Measurements from ENCODE around the gene MAP1LC3B.

MAP1LC3B gene

GRCh38 chr16:87424266-87424665 is 32.1 kb downstream of the MAP1LC3B start:
- CTCF ChIA-PET: interaction anchor here (2.1 to 3.1 kb wide), 2 partner anchors 8 to 212 kb away, joined by 5 to 13 read pairs; no protein-coding TSS in a partner anchor
- no peak overlapping the region for H3K27ac ChIP-seq (ENCODE audit: extremely low read depth, low read depth, low read length)
- POLR2A ChIA-PET: no interaction called here
- H3K4me1 ChIP-seq (ENCODE audit: control insufficient read depth, insufficient read depth, low read length): no peaks in the 10 kb centered on the region
- H3K4me3 ChIP-seq (ENCODE audit: low read depth, low read length): no peak overlapping the region
- H3K36me3 ChIP-seq (ENCODE audit: control insufficient read depth in 2 of 2, insufficient read depth in 1 of 2, low read length in 2 of 2): peaks cover 10 to 67% of the 10 kb centered on the region in 2 experiments; a peak in 2 of 3 replicates
- H3K9me3 ChIP-seq (ENCODE audit: control insufficient read depth, insufficient read depth, low read depth, low read length): no peaks in the 10 kb centered on the region
- TF ChIP-seq ZNF768 (tag by site-specific recombination; IDR thresholded peaks at IDR 0.05) (no peak), SP3 (tag by site-specific recombination; IDR thresholded peaks at IDR 0.05) (no peak), KLF1 (tag by site-specific recombination; IDR thresholded peaks at IDR 0.05) (peak; percentile 14; the same call in 1 of the 2 replicates), ZBTB49 (tag by site-specific recombination; IDR thresholded peaks at IDR 0.05; ENCODE audit: low read depth) (no peak), ZNF311 (tag by site-specific recombination; IDR thresholded peaks at IDR 0.05; ENCODE audit: borderline replicate concordance) (no peak), ZNF138 (tag by site-specific recombination; IDR thresholded peaks at IDR 0.05; ENCODE audit: borderline replicate concordance) (no peak), GLIS1 (tag by site-specific recombination; IDR thresholded peaks at IDR 0.05) (peak; percentile 91), CTCF (tag by site-specific recombination; IDR thresholded peaks at IDR 0.05) (no peak), ZSCAN23 (tag by site-specific recombination; IDR thresholded peaks at IDR 0.05) (no peak), ZNF341 (tag by site-specific recombination; IDR thresholded peaks at IDR 0.05; ENCODE audit: low read depth) (no peak), ZNF544 (tag by site-specific recombination; IDR thresholded peaks at IDR 0.05) (no peak), ZIC2 (tag by site-specific recombination; IDR thresholded peaks at IDR 0.05) (peak; percentile 79), ZNF133 (tag by site-specific recombination; IDR thresholded peaks at IDR 0.05) (no peak), ZNF169 (tag by site-specific recombination; IDR thresholded peaks at IDR 0.05) (no peak)

- Histone ChIP-seq H3K4me1 (ENCODE audit: control insufficient read depth, insufficient read depth, low read length) (no peaks in the 10 kb centered on the region), H3K9me3 (ENCODE audit: control insufficient read depth, insufficient read depth, low read depth, low read length) (no peaks in the 10 kb centered on the region), H3K4me3 (ENCODE audit: low read depth, low read length) (no peak overlapping the region), H3K36me3 (ENCODE audit: control insufficient read depth in 2 of 2, insufficient read depth in 1 of 2, low read length in 2 of 2) (peaks cover 10 to 62% of the 10 kb centered on the region in 2 experiments; a peak in 2 of 3 replicates), H3K27ac (ENCODE audit: extremely low read depth, low read depth, low read length) (no peak overlapping the region)
- TF ChIP-seq TCF7L2 (IDR thresholded peaks at IDR 0.05; ENCODE audit: borderline replicate concordance, low read depth, low read length) (no peak), ZNF664 (tag by site-specific recombination; IDR thresholded peaks at IDR 0.05) (no peak), ZNF2 (tag by site-specific recombination; IDR thresholded peaks at IDR 0.05) (no peak), ZBTB20 (tag by site-specific recombination; IDR thresholded peaks at IDR 0.05) (no peak)
- CTCF ChIA-PET: interaction anchor here (0.6 to 3.1 kb wide), 6 partner anchors 10 to 444 kb away, joined by 3 to 13 read pairs (median 4); no protein-coding TSS in a partner anchor
- POLR2A ChIA-PET: interaction anchor here (0.7 kb wide), 1 partner anchor 289 kb away, joined by 3 read pairs; no protein-coding TSS in a partner anchor
Observed at GRCh38 chr16:87425941-87426340, 33.8 kb downstream of the MAP1LC3B start.
